MM.1S (cell line): ENCODE measurements around the gene UBE2QL1.

Source experiments
- DNase-seq: peaks from one replicate; pipeline ENCODE4 v3.0.0-alpha.2; 2015
- H2AFZ ChIP-seq: fragments of 300-600 bp; sonication (generic); 2 replicates; pipeline ENCODE4 v1.6.0; 2016; ENCODE audit warnings: antibody characterized with exemption, low read length
- H3F3A ChIP-seq: fragments of 300-600 bp; sonication (generic); 2 replicates; pipeline ENCODE4 v1.6.1; 2016; ENCODE audit warnings: mild to moderate bottlenecking, antibody characterized with exemption, low read length, moderate library complexity, mixed read lengths; ENCODE audit not compliant: insufficient read depth
- H3K27ac ChIP-seq: fragments of 300-600 bp; sonication (generic); 2 replicates; pipeline ENCODE4 v1.5.1; 2016; ENCODE audit warnings: mild to moderate bottlenecking, low read length
- H3K27me3 ChIP-seq: fragments of 300-600 bp; sonication (generic); replicated peaks from 2 replicates; pipeline ENCODE4 v1.6.0; 2016; ENCODE audit warnings: low read length; ENCODE audit not compliant: insufficient read depth
- H3K36me3 ChIP-seq: fragments of 300-600 bp; sonication (generic); replicated peaks from 2 replicates; pipeline ENCODE4 v1.6.1; 2016; ENCODE audit warnings: mild to moderate bottlenecking, low read length, mixed read lengths; ENCODE audit not compliant: insufficient read depth
- H3K4me1 ChIP-seq: fragments of 300-600 bp; sonication (generic); 2 replicates; pipeline ENCODE4 v1.6.1; 2016; ENCODE audit warnings: low read length, mixed read lengths
- H3K4me2 ChIP-seq: fragments of 300-600 bp; sonication (generic); 2 replicates; pipeline ENCODE4 v1.6.0; 2016; ENCODE audit warnings: low read depth, low read length
- H3K4me3 ChIP-seq: fragments of 300-600 bp; sonication (generic); 2 replicates; pipeline ENCODE4 v1.5.1; 2016; ENCODE audit warnings: low read length, mixed read lengths
- H3K79me2 ChIP-seq: fragments of 300-600 bp; sonication (generic); 2 replicates; pipeline ENCODE4 v1.6.1; 2016; ENCODE audit warnings: mixed run types, low read length, mixed read lengths
- H3K9ac ChIP-seq: fragments of 300-600 bp; sonication (generic); 2 replicates; pipeline ENCODE4 v1.6.1; 2016; ENCODE audit warnings: low read length, mixed read lengths
- H3K9me2 ChIP-seq: fragments of 300-600 bp; sonication (generic); replicated peaks from 2 replicates; pipeline ENCODE4 v1.6.1; 2016; ENCODE audit warnings: mild to moderate bottlenecking, low read length, mixed read lengths; ENCODE audit not compliant: insufficient read depth
- H3K9me3 ChIP-seq: fragments of 300-600 bp; sonication (generic); replicated peaks from 2 replicates; pipeline ENCODE4 v1.6.1; 2016; ENCODE audit warnings: mild to moderate bottlenecking, low read length, mixed read lengths; ENCODE audit not compliant: insufficient read depth
- H4K20me1 ChIP-seq: fragments of 300-600 bp; sonication (generic); 2 replicates; pipeline ENCODE4 v1.6.1; 2016; ENCODE audit warnings: mild to moderate bottlenecking, low read length, moderate library complexity, mixed read lengths; ENCODE audit not compliant: insufficient read depth
- CTCF ChIP-seq: fragments of 300-600 bp; sonication (generic); IDR thresholded peaks from 2 replicates; pipeline ENCODE4 v1.5.1; 2016; ENCODE audit warnings: antibody characterized with exemption, low read length, mixed read lengths
- EZH2 ChIP-seq: fragments of 300-600 bp; sonication (generic); optimal IDR thresholded peaks from 2 replicates; pipeline ENCODE3; 2017; ENCODE audit warnings: low read depth, mild to moderate bottlenecking, antibody characterized with exemption, low read length, mixed read lengths
- EZH2phosphoT487 ChIP-seq: fragments of 300-600 bp; sonication (generic); IDR thresholded peaks from 2 replicates; pipeline ENCODE4 v1.6.1; 2018; ENCODE audit warnings: antibody characterized with exemption, low read length

Gene UBE2QL1

GRCh38 chr5:6454628-6455053 lies 6.0 kb downstream of the UBE2QL1 start:
- Histone ChIP-seq H3K4me1 (peaks cover 59% of the 10 kb centered on the region), H3K27ac (no peak overlapping the region; the same call in 1 of the 2 replicates), H3K4me2 (peak overlapping the region; percentile 0; the same call in 1 of the 2 replicates), H3K27me3 (no peaks in the 10 kb centered on the region), H3K36me3 (peaks cover 17% of the 10 kb centered on the region; the same call in 1 of the 2 replicates), H3K9me3 (no peaks in the 10 kb centered on the region), H3K9me2 (no peaks in the 10 kb centered on the region), H3K4me3 (no peak overlapping the region), H3F3A (peaks cover 15% of the 10 kb centered on the region), H4K20me1 (peaks cover 5% of the 10 kb centered on the region; the same call in 1 of the 2 replicates), H2AFZ (no peak overlapping the region), H3K9ac (no peak overlapping the region), H3K79me2 (peaks cover 100% of the 10 kb centered on the region)
- no peak for DNase-seq
- TF ChIP-seq CTCF = no peak
- TF ChIP-seq EZH2 = no peak
- no peak for TF ChIP-seq EZH2phosphoT487

GRCh38 chr5:6455571-6456200 lies 7.0 kb downstream of the UBE2QL1 start:
- H3K36me3 ChIP-seq = peaks cover 17% of the 10 kb centered on the region; the same call in 1 of the 2 replicates
- H3K9ac ChIP-seq = no peak overlapping the region
- no peaks in the 10 kb centered on the region for H3K27me3 ChIP-seq
- no peaks in the 10 kb centered on the region for H3K9me3 ChIP-seq
- no peak for DNase-seq
- H3F3A ChIP-seq = peaks cover 8% of the 10 kb centered on the region
- H3K4me1 ChIP-seq = peaks cover 59% of the 10 kb centered on the region
- no peak overlapping the region for H3K27ac ChIP-seq
- H4K20me1 ChIP-seq = peaks cover 5% of the 10 kb centered on the region; the same call in 1 of the 2 replicates
- peaks cover 100% of the 10 kb centered on the region for H3K79me2 ChIP-seq
- no peaks in the 10 kb centered on the region for H3K9me2 ChIP-seq
- no peak overlapping the region for H2AFZ ChIP-seq
- no peak overlapping the region for H3K4me3 ChIP-seq
- H3K4me2 ChIP-seq = no peak overlapping the region
- no peak for TF ChIP-seq EZH2
- no peak for TF ChIP-seq CTCF
- no peak for TF ChIP-seq EZH2phosphoT487

GRCh38 chr5:6456766-6457370 lies 8.2 kb downstream of the UBE2QL1 start:
- TF ChIP-seq EZH2 = no peak
- TF ChIP-seq EZH2phosphoT487 = no peak
- no peak for TF ChIP-seq CTCF
- Histone ChIP-seq H3K27me3 (no peaks in the 10 kb centered on the region), H2AFZ (no peak overlapping the region), H3K4me1 (peaks cover 59% of the 10 kb centered on the region), H3K4me2 (no peak overlapping the region), H3K79me2 (peaks cover 100% of the 10 kb centered on the region), H3K4me3 (no peak overlapping the region), H3K36me3 (peaks cover 19% of the 10 kb centered on the region; the same call in 1 of the 2 replicates), H4K20me1 (peaks cover 8% of the 10 kb centered on the region; the same call in 1 of the 2 replicates), H3K27ac (no peak overlapping the region), H3F3A (peaks cover 7% of the 10 kb centered on the region; the same call in 1 of the 2 replicates), H3K9ac (no peak overlapping the region), H3K9me2 (no peaks in the 10 kb centered on the region), H3K9me3 (no peaks in the 10 kb centered on the region)
- no peak for DNase-seq
